ENCODE data around the gene RIMS3. TPM values are rescaled to one million over a fixed set of nuclear protein-coding genes. Genes with fewer than 3 reads are reported as not detected.

Gene RIMS3
- total RNA-seq, 1 experiment from 2014 or later: 9.0 TPM

- TF ChIP-seq ZFX (IDR thresholded peaks at IDR 0.05) (peak; percentile 60), JUND (IDR thresholded peaks at IDR 0.05) (0 out of 2 replicates have a peak, but pooled peaks have one; percentile 48), ATF3 (IDR thresholded peaks at IDR 0.05) (no peak), SIN3A (IDR thresholded peaks at IDR 0.05; ENCODE audit: low read depth) (peak; percentile 77), TCF7L2 (IDR thresholded peaks at IDR 0.05; ENCODE audit: borderline replicate concordance, extremely low read depth, insufficient read depth, insufficient read length) (peak; percentile 88), POLR2A (IDR thresholded peaks at IDR 0.05; ENCODE audit: borderline replicate concordance, extremely low read depth, insufficient read depth, insufficient read length) (peak; percentile 73), CEBPB (IDR thresholded peaks at IDR 0.05; ENCODE audit: low read depth) (no peak), REST (IDR thresholded peaks at IDR 0.05; ENCODE audit: low read depth) (no peak), EGR1 (IDR thresholded peaks at IDR 0.05; ENCODE audit: low read depth) (peak; percentile 91), CBX3 (IDR thresholded peaks at IDR 0.05; ENCODE audit: low read depth) (peak; percentile 99), ELF1 (IDR thresholded peaks at IDR 0.05; ENCODE audit: borderline replicate concordance, low read depth) (no peak; the same call in 1 of the 2 replicates), POLR2AphosphoS5 (IDR thresholded peaks at IDR 0.05; ENCODE audit: low read depth, low read length) (peak; percentile 90), ZNF274 (IDR thresholded peaks at IDR 0.05; ENCODE audit: low read depth, low read length) (no peak)
Observed at GRCh38 chr1:40691538-40692428, 26.3 kb upstream of the RIMS3 start, which contains the start of gene NFYC (continued).

Measured in HCT116 (cell line).